Skeletal muscle satellite cell (primary cell): ENCODE results near the gene AFAP1.
"Not testable (repeated sequence)": the region's sequence is repeated elsewhere in the genome, so short reads cannot be mapped to it uniquely, and the experiment has no call there.

Source experiments
- H3K27me3 ChIP-seq: 2 replicates; pipeline ENCODE4 v1.7.0; 2013; ENCODE audit warnings: low read length; ENCODE audit not compliant: control insufficient read depth, insufficient read depth
- H3K36me3 ChIP-seq: 2 replicates; pipeline ENCODE4 v1.7.0; 2013; ENCODE audit warnings: mild to moderate bottlenecking, control low read depth, low read length; ENCODE audit not compliant: insufficient read depth
- H3K4me1 ChIP-seq: 2 replicates; pipeline ENCODE4 v1.7.0; 2013; ENCODE audit warnings: low read length; ENCODE audit not compliant: control insufficient read depth, insufficient read depth
- H3K4me2 ChIP-seq: 2 replicates; pipeline ENCODE4 v1.7.0; 2013; ENCODE audit warnings: mild to moderate bottlenecking, low read length
- H3K4me3 ChIP-seq: 2 replicates; pipeline ENCODE4 v1.7.0; 2013; ENCODE audit warnings: low read length
- H3K9ac ChIP-seq: 2 replicates; pipeline ENCODE4 v1.7.0; 2013; ENCODE audit warnings: mild to moderate bottlenecking, low read depth, low read length, moderate library complexity
- H3K9me3 ChIP-seq: replicated peaks from 2 replicates; pipeline ENCODE4 v1.7.0; 2013; ENCODE audit warnings: mild to moderate bottlenecking, control low read depth, low read length

The AFAP1 gene

GRCh38 chr4:7956270-7956808 is 16.7 kb upstream of the AFAP1 start:
- Histone ChIP-seq H3K4me2 (no peak overlapping the region), H3K9ac (no peak overlapping the region), H3K4me3 (no peak overlapping the region), H3K4me1 (peaks cover 17% of the 10 kb centered on the region), H3K9me3 (no peaks in the 10 kb centered on the region), H3K36me3 (no peaks in the 10 kb centered on the region), H3K27me3 (no peaks in the 10 kb centered on the region)

DNA sequence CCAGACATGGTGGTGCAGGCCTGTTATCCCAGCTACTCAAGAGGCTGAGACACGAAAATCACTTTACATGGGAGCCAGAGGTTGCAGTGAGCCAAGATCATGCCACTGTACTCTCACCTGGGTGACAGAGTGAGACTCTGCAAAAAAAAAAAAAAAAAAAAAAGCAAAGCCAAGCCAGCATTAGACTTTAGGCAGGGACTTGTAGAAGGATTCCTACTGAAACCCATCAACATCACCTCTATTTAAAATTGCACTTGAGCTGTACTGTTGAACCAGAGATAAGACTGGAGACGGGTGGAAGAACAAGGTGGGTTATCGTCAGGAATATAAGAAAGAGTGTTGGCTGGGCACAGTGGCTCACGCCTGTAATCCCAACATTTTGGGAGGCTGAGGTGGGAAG is 15.7 kb upstream of the AFAP1 start:
- Histone ChIP-seq H3K4me3 (no peak overlapping the region), H3K9ac (no peak overlapping the region), H3K36me3 (no peaks in the 10 kb centered on the region), H3K9me3 (no peaks in the 10 kb centered on the region), H3K27me3 (no peaks in the 10 kb centered on the region), H3K4me2 (no peak overlapping the region), H3K4me1 (peaks cover 11% of the 10 kb centered on the region)

DNA sequence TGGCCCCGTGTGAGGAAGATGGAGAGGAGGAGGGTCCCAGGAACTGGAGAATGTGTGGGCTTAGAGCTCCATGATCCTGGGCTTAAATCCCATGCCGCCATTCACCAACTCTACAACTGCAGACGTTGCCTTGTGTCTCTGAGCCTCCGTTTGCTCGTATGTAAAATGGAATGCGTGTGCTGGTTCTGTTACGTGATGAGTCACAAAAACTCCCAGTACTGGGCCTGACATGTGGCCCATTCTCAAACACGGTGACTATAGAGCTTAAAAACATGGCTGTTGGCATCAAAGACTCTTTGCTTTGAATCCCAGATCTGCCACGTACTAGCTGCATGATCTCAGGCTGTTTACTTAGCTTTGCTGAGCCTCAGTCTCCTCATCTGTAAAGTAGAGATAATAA is 13.0 kb upstream of the AFAP1 start:
- no peaks in the 10 kb centered on the region for H3K27me3 ChIP-seq
- H3K4me3 ChIP-seq: no peak overlapping the region
- peaks cover 8% of the 10 kb centered on the region for H3K4me1 ChIP-seq
- H3K4me2 ChIP-seq: no peak overlapping the region
- no peak overlapping the region for H3K9ac ChIP-seq
- no peaks in the 10 kb centered on the region for H3K9me3 ChIP-seq
- H3K36me3 ChIP-seq: no peaks in the 10 kb centered on the region

DNA sequence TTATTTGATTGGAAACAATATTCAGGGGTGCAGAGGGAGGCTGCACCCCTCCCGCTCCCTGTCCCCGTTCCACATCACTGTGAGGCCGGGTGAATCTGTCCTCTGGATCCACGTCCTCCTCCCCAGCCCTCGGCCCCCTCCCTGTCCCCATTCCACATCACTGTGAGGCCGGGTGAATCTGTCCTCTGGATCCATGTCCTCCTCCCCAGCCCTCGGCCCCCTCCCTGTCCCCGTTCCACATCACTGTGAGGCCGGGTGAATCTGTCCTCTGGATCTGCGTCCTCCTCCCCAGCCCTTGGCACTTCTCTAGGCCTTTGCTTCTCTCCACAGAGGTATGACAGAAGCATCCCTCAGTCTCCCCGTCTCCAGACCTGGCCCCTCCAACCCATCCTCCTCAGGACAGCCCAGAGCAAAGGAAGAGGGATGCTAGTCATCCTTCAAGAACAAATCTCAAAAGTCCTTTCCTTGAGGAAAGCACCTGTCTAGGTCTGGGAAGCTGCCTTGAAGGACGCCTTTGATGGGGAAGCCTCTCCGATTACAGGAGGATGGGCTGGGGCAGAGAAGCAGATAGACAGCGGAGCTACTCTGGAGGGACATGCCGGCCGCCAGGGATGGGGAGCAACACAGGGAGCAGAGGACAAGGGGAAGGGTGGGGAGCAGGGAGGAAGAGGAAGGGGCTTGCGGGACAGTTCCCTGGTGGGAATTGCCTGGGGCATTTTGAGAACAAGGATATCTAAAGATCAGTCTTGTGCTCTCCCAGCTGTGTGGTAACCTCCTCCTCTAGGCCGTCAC is 10.8 kb upstream of the AFAP1 start:
- no peaks in the 10 kb centered on the region for H3K36me3 ChIP-seq
- H3K9me3 ChIP-seq: no peaks in the 10 kb centered on the region
- H3K9ac ChIP-seq: no peak overlapping the region
- H3K4me2 ChIP-seq: no peak overlapping the region
- H3K27me3 ChIP-seq: peaks cover 6% of the 10 kb centered on the region
- H3K4me1 ChIP-seq: no peaks in the 10 kb centered on the region
- no peak overlapping the region for H3K4me3 ChIP-seq

DNA sequence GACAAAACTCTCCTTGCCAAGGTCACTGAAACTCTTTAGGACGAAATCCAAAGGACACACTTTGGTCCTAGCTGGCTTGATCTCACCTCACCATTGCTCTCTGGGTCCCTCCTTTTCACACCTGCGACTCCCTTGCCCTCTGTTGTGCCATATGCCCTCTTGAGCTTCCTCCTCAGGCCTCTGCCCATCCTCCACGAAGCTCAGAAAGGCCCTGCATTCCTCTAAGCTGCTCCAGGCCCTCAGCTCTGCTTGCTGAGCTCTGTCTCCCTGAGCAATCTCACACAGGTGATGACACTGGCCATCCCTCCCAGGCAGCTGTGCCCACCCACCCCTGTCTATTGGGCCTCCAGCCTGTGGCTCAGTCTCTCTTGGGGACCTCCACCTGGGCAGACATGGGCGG is 10.1 kb upstream of the AFAP1 start:
- Histone ChIP-seq H3K27me3 (peaks cover 6% of the 10 kb centered on the region), H3K9ac (no peak overlapping the region), H3K9me3 (no peaks in the 10 kb centered on the region), H3K4me3 (no peak overlapping the region), H3K36me3 (no peaks in the 10 kb centered on the region), H3K4me1 (no peaks in the 10 kb centered on the region), H3K4me2 (no peak overlapping the region)

DNA sequence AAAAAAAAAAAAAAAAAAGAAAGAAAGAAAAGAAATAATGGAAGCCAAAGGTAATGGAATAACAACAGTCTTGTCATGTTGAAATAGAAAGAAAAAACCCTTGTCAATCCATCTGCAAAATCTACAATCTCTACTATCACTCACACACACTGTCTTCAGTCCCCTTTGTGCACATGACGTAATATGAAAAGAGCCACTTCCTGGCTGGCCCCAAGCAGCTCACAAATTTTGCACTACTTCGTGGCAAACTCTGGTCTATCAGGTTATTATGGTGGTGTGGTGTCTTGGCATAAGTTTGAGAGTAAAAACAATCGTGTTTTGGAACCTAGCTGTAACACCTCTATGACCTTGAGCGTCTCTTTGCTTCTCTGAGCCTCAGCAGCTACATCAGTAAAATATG is 8.3 kb upstream of the AFAP1 start:
- no peaks in the 10 kb centered on the region for H3K4me1 ChIP-seq
- H3K4me2 ChIP-seq: no peak overlapping the region
- peaks cover 6% of the 10 kb centered on the region for H3K27me3 ChIP-seq
- H3K36me3 ChIP-seq: no peaks in the 10 kb centered on the region
- no peak overlapping the region for H3K9ac ChIP-seq
- H3K4me3 ChIP-seq: no peak overlapping the region
- no peaks in the 10 kb centered on the region for H3K9me3 ChIP-seq

DNA sequence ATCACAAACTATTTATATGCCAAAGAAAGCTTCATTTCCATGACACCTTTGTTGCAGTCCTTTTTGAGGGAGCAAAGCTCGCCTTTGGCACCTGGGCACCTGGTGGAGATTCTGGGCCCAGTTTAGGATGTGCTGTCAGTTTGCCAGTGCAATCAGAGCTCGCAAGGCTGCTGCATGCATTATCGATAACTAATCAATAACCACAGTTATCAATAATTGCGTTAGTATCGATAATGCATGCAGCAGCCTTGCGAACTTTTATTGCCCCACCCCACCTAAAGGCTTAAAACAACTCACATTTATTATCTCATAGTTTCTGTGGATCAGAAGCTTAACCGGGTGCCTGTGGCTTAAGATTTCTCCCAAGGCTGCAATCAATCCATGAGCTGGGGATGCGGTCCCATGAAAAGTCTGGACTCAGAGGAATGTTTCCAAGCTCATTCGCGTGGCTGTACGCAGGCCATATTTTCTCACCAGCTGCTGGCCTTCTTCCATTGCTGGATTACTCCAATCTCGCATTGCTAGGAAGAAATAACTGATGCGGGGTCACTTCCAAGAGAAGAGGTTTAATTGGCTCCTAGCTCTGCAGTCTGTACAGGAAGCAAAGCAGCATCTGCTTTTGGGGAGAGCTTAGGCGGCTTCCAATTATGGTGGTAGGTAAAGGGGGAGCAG is 6.2 kb upstream of the AFAP1 start:
- no peak overlapping the region for H3K4me2 ChIP-seq
- H3K27me3 ChIP-seq: peaks cover 6% of the 10 kb centered on the region
- H3K4me1 ChIP-seq: peaks cover 11% of the 10 kb centered on the region
- H3K9me3 ChIP-seq: no peaks in the 10 kb centered on the region
- no peak overlapping the region for H3K4me3 ChIP-seq
- no peak overlapping the region for H3K9ac ChIP-seq
- no peaks in the 10 kb centered on the region for H3K36me3 ChIP-seq

GRCh38 chr4:7944599-7945220 is 5.0 kb upstream of the AFAP1 start:
- Histone ChIP-seq H3K4me3 (no peak overlapping the region), H3K27me3 (peaks cover 6% of the 10 kb centered on the region), H3K4me1 (peaks cover 14% of the 10 kb centered on the region), H3K9ac (no peak overlapping the region), H3K36me3 (no peaks in the 10 kb centered on the region), H3K4me2 (no peak overlapping the region), H3K9me3 (no peaks in the 10 kb centered on the region)

DNA sequence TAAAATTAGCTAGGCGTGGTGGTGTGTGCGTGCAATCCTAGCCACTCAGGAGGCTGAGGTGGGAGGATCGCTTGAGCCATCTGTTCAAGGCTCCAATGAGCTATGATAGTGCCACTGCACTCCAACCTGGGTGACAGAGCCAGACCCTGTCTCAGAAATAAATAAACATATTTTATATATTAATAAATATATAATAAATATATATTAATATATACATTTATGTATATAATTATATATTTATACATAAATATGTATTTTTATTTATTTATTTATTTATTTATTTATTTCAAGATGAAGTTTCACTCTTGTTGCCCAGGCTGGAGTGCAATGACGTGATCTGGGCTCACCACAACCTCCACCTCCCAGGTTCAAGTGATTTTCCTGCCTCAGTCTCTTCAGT is 4.0 kb upstream of the AFAP1 start:
- not testable (repeated sequence) for H3K27me3 ChIP-seq, H3K9ac ChIP-seq, H3K4me3 ChIP-seq, H3K4me2 ChIP-seq, H3K36me3 ChIP-seq, H3K9me3 ChIP-seq
- H3K4me1 ChIP-seq: peaks cover 14% of the 10 kb centered on the region

DNA sequence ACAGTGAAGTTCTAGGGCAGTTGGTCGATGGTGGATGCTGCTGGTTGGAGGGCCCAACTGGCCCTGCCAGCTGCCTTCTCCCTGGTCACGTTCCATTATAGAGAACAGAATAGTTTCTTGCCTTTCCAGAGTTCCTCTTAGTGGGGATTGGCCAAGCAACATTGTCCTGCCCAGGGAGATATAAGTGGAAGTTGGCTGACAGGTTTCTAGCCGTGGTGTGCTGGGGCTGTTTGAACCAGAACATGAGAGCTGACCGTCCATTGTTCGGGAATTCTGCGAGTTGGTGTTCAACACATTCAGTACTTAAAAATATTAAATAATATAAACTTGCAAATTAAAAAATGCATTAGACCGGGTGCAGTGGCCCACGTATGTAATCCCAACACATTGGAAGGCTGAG is 3.5 kb upstream of the AFAP1 start:
- H3K4me1 ChIP-seq: peaks cover 17% of the 10 kb centered on the region
- H3K27me3 ChIP-seq: peaks cover 6% of the 10 kb centered on the region
- H3K9ac ChIP-seq: no peak overlapping the region
- no peaks in the 10 kb centered on the region for H3K36me3 ChIP-seq
- no peaks in the 10 kb centered on the region for H3K9me3 ChIP-seq
- H3K4me2 ChIP-seq: no peak overlapping the region
- H3K4me3 ChIP-seq: no peak overlapping the region

GRCh38 chr4:7941965-7942496 is 2.4 kb upstream of the AFAP1 start:
- Histone ChIP-seq H3K9me3 (no peaks in the 10 kb centered on the region), H3K4me1 (peaks cover 27% of the 10 kb centered on the region), H3K27me3 (peaks cover 6% of the 10 kb centered on the region), H3K4me3 (no peak overlapping the region), H3K36me3 (no peaks in the 10 kb centered on the region), H3K4me2 (no peak overlapping the region), H3K9ac (no peak overlapping the region)
